ENCODE results near the gene TINAG. TPM values are rescaled to one million over a fixed set of nuclear protein-coding genes. Genes with fewer than 3 reads are reported as not detected.
"Not testable (repeated sequence)": the region's sequence is repeated elsewhere in the genome, so short reads cannot be mapped to it uniquely, and the experiment has no call there.

The TINAG gene
- total RNA-seq, 1 donor from 2014 or later: not detected

GRCh38 chr6:54327631-54328030 is 19.4 kb downstream of the TINAG start:
- H3K4me3 Mint-ChIP-seq: no peak overlapping the region
- H3K4me1 Mint-ChIP-seq (ENCODE audit: low read depth): no peaks in the 10 kb centered on the region
- H3K27ac Mint-ChIP-seq: no peak overlapping the region
- intact Hi-C loops (cut with micrococcal nuclease): no loop called here
- H3K36me3 Mint-ChIP-seq (ENCODE audit: low read depth): no peaks in the 10 kb centered on the region
- DNase-seq (ENCODE audit: low spot score): no peak
- no peaks in the 10 kb centered on the region for H3K27me3 Mint-ChIP-seq (ENCODE audit: insufficient read depth)
- peaks cover 8% of the 10 kb centered on the region for H3K9me3 Mint-ChIP-seq

DNA sequence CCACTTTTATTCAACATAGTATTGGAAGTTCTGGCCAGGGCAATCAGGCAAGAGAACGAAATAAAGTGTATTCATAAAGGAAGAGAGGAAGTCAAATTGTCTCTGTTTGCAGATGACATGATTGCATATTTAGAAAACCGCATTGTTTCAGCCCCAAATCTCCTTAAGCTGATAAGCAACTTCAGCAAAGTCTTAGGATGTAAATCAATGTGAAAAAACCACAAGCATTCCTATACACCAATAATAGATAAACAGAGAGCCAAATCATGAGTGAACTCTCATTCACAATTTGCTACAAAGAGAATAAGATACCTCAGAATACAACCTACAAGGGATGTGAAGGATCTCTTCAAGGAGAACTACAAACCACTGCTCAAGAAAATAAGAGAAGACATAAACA is 23.3 kb downstream of the TINAG start:
- H3K36me3 Mint-ChIP-seq (ENCODE audit: low read depth); H3K27ac Mint-ChIP-seq; intact Hi-C loops (cut with micrococcal nuclease); H3K4me1 Mint-ChIP-seq (ENCODE audit: low read depth); DNase-seq (ENCODE audit: low spot score); H3K4me3 Mint-ChIP-seq; H3K9me3 Mint-ChIP-seq; H3K27me3 Mint-ChIP-seq (ENCODE audit: insufficient read depth): not testable (repeated sequence)

DNA sequence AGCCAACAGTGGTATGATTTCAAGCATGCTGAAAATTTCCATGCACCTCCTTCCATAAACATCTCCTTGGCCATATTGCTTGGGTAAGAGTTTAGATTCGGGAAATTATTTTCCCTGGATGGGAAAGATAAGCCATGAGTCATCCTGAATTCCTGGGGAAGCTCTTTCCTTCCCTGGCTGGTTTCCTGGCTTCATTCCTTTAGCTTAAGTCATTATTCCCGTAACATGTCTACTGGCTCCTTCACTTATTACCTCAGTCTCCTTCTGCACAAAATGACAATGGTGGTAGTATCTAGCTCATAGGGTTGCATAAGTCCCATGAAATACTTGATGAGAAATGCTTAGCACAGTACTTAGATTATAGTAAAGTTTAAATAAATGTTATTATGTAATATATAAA is 27.6 kb downstream of the TINAG start:
- no peak for DNase-seq (ENCODE audit: low spot score)
- H3K4me3 Mint-ChIP-seq: no peak overlapping the region
- intact Hi-C loops (cut with micrococcal nuclease): no loop called here
- no peak overlapping the region for H3K27ac Mint-ChIP-seq
- H3K27me3 Mint-ChIP-seq (ENCODE audit: insufficient read depth): no peaks in the 10 kb centered on the region
- no peaks in the 10 kb centered on the region for H3K4me1 Mint-ChIP-seq (ENCODE audit: low read depth)
- H3K36me3 Mint-ChIP-seq (ENCODE audit: low read depth): no peaks in the 10 kb centered on the region
- H3K9me3 Mint-ChIP-seq: no peaks in the 10 kb centered on the region

GRCh38 chr6:54353975-54354374 is 45.7 kb downstream of the TINAG start:
- H3K27ac Mint-ChIP-seq: no peak overlapping the region
- intact Hi-C loops (cut with micrococcal nuclease): no loop called here
- no peaks in the 10 kb centered on the region for H3K4me1 Mint-ChIP-seq (ENCODE audit: low read depth)
- no peaks in the 10 kb centered on the region for H3K36me3 Mint-ChIP-seq (ENCODE audit: low read depth)
- no peaks in the 10 kb centered on the region for H3K9me3 Mint-ChIP-seq
- no peak for DNase-seq (ENCODE audit: low spot score)
- H3K27me3 Mint-ChIP-seq (ENCODE audit: insufficient read depth): no peaks in the 10 kb centered on the region
- no peak overlapping the region for H3K4me3 Mint-ChIP-seq

DNA sequence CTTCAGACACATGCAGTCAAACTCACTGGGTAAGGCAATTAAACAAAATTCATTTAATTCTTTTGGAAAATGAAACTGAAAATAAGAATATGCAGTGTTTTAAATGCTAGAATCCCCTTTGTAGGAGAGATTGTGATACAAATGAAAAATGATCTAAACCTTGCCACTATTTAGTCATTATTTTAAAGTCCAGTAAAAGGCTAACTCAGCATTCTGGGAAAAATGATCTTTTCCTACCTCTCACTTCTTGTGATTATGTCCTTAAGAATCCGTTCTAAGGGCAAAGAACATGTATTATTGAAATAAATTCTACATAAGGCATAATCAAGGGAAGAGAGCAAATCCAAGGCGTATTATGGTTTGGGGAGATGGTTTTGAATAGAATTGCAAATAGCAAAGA is 46.4 kb downstream of the TINAG start:
- Mint-ChIP-seq H3K27ac (no peak overlapping the region), H3K4me1 (ENCODE audit: low read depth) (no peaks in the 10 kb centered on the region), H3K27me3 (ENCODE audit: insufficient read depth) (no peaks in the 10 kb centered on the region), H3K36me3 (ENCODE audit: low read depth) (no peaks in the 10 kb centered on the region), H3K4me3 (no peak overlapping the region), H3K9me3 (no peaks in the 10 kb centered on the region)
- DNase-seq (ENCODE audit: low spot score): no peak
- intact Hi-C loops (cut with micrococcal nuclease): no loop called here

- no peaks in the 10 kb centered on the region for H3K4me1 Mint-ChIP-seq (ENCODE audit: low read depth)
Observed at GRCh38 chr6:54357141-54357540, 48.9 kb downstream of the TINAG start.

DNA sequence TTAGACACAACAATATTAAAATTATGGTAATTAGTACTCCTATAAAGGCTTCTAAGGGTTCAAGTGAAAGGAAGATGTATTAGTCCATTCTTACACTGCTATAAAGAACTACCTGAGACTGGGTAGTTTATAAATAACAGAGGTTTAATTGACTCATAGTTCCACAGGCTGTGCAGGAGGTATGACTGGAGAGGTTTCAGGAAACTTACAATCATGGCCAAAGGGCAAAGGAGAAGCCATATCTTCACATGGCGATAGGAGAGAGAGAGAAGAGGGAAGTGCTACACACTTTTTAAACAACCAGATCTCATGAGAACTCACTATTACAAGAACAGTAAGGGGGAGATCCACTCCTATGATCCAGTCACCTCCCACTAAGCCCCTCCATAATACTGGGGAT is 52.9 kb downstream of the TINAG start:
- H3K4me3 Mint-ChIP-seq: no peak overlapping the region
- no peaks in the 10 kb centered on the region for H3K36me3 Mint-ChIP-seq (ENCODE audit: low read depth)
- no peak overlapping the region for H3K27ac Mint-ChIP-seq
- no peaks in the 10 kb centered on the region for H3K4me1 Mint-ChIP-seq (ENCODE audit: low read depth)
- no peak for DNase-seq (ENCODE audit: low spot score)
- intact Hi-C loops (cut with micrococcal nuclease): no loop called here
- H3K27me3 Mint-ChIP-seq (ENCODE audit: insufficient read depth): no peaks in the 10 kb centered on the region
- no peaks in the 10 kb centered on the region for H3K9me3 Mint-ChIP-seq

More at GRCh38 chr6:54357141-54357540, 48.9 kb downstream of the TINAG start:
- DNase-seq (ENCODE audit: low spot score): no peak
- intact Hi-C loops (cut with micrococcal nuclease): no loop called here
- Mint-ChIP-seq H3K27ac (no peak overlapping the region), H3K36me3 (ENCODE audit: low read depth) (no peaks in the 10 kb centered on the region), H3K9me3 (no peaks in the 10 kb centered on the region), H3K27me3 (ENCODE audit: insufficient read depth) (no peaks in the 10 kb centered on the region), H3K4me3 (no peak overlapping the region)

GRCh38 chr6:54361734-54362133 is 53.5 kb downstream of the TINAG start:
- Mint-ChIP-seq H3K4me3 (no peak overlapping the region), H3K9me3 (no peaks in the 10 kb centered on the region), H3K27ac (no peak overlapping the region), H3K27me3 (ENCODE audit: insufficient read depth) (no peaks in the 10 kb centered on the region), H3K4me1 (ENCODE audit: low read depth) (no peaks in the 10 kb centered on the region), H3K36me3 (ENCODE audit: low read depth) (no peaks in the 10 kb centered on the region)
- DNase-seq (ENCODE audit: low spot score): no peak
- intact Hi-C loops (cut with micrococcal nuclease): no loop called here

GRCh38 chr6:54366667-54367327 is 58.6 kb downstream of the TINAG start:
- no peaks in the 10 kb centered on the region for H3K4me1 Mint-ChIP-seq (ENCODE audit: low read depth)
- H3K27me3 Mint-ChIP-seq (ENCODE audit: insufficient read depth): no peaks in the 10 kb centered on the region
- no peak overlapping the region for H3K4me3 Mint-ChIP-seq
- H3K9me3 Mint-ChIP-seq: no peaks in the 10 kb centered on the region
- H3K36me3 Mint-ChIP-seq (ENCODE audit: low read depth): no peaks in the 10 kb centered on the region
- H3K27ac Mint-ChIP-seq: no peak overlapping the region
- no peak for DNase-seq (ENCODE audit: low spot score)
- intact Hi-C loops (cut with micrococcal nuclease): no loop called here

- H3K27me3 Mint-ChIP-seq (ENCODE audit: insufficient read depth): no peaks in the 10 kb centered on the region
- DNase-seq (ENCODE audit: low spot score): no peak
- no peaks in the 10 kb centered on the region for H3K36me3 Mint-ChIP-seq (ENCODE audit: low read depth)
- H3K27ac Mint-ChIP-seq: no peak overlapping the region
- intact Hi-C loops (cut with micrococcal nuclease): no loop called here
- no peak overlapping the region for H3K4me3 Mint-ChIP-seq
- H3K4me1 Mint-ChIP-seq (ENCODE audit: low read depth): no peaks in the 10 kb centered on the region
- H3K9me3 Mint-ChIP-seq: no peaks in the 10 kb centered on the region
Observed at GRCh38 chr6:54377776-54378175, 69.5 kb downstream of the TINAG start.

DNA sequence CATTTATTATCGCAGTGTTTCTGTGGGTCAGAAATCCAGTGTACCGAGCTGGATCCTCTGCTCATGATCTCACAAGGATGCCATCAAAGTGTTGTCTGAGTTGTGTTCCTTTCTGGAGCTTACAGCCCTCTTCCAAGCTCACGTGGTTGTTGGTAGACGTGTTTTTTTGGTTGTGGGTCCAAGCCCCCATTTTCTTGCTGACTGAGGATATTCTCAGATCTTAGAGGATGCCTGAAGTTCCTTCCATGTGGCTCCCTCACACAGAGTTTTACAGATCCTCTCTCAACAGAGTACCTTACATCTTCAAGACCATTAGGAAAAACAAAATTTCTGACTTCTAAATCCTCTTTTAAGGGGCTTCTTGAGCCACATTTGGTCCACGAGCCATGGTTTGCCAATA is 78.1 kb downstream of the TINAG start:
- no peaks in the 10 kb centered on the region for H3K9me3 Mint-ChIP-seq
- H3K36me3 Mint-ChIP-seq (ENCODE audit: low read depth): no peaks in the 10 kb centered on the region
- H3K4me1 Mint-ChIP-seq (ENCODE audit: low read depth): no peaks in the 10 kb centered on the region
- H3K27ac Mint-ChIP-seq: no peak overlapping the region
- H3K27me3 Mint-ChIP-seq (ENCODE audit: insufficient read depth): no peaks in the 10 kb centered on the region
- DNase-seq (ENCODE audit: low spot score): no peak
- intact Hi-C loops (cut with micrococcal nuclease): no loop called here
- no peak overlapping the region for H3K4me3 Mint-ChIP-seq

DNA sequence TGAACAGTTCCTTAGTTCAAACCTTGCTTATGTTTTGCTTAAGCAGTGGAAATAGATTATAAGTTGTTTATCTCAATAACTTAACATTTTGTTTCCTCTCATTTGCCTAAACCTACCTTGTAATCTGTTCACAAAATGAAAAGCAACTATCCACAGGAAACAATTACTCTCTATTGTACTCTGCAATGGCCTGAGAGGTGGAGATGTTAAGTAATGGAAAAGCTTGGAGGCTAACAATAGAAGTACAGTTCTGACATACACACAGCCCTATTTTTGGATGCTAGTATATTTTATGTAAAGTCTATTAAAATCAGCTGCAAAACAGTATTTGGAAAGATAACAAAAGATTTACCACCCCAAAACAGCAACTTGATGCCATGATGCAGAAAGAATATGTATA is 82.1 kb downstream of the TINAG start:
- Mint-ChIP-seq H3K27ac (no peak overlapping the region), H3K4me3 (no peak overlapping the region), H3K36me3 (ENCODE audit: low read depth) (no peaks in the 10 kb centered on the region), H3K27me3 (ENCODE audit: insufficient read depth) (no peaks in the 10 kb centered on the region), H3K4me1 (ENCODE audit: low read depth) (no peaks in the 10 kb centered on the region), H3K9me3 (peaks cover 8% of the 10 kb centered on the region)
- intact Hi-C loops (cut with micrococcal nuclease): no loop called here
- DNase-seq (ENCODE audit: low spot score): no peak

GRCh38 chr6:54391577-54391976 is 83.3 kb downstream of the TINAG start:
- H3K4me1 Mint-ChIP-seq (ENCODE audit: low read depth): no peaks in the 10 kb centered on the region
- H3K4me3 Mint-ChIP-seq: no peak overlapping the region
- peaks cover 8% of the 10 kb centered on the region for H3K9me3 Mint-ChIP-seq
- H3K27ac Mint-ChIP-seq: no peak overlapping the region
- no peak for DNase-seq (ENCODE audit: low spot score)
- H3K36me3 Mint-ChIP-seq (ENCODE audit: low read depth): no peaks in the 10 kb centered on the region
- intact Hi-C loops (cut with micrococcal nuclease): no loop called here
- H3K27me3 Mint-ChIP-seq (ENCODE audit: insufficient read depth): no peaks in the 10 kb centered on the region

DNA sequence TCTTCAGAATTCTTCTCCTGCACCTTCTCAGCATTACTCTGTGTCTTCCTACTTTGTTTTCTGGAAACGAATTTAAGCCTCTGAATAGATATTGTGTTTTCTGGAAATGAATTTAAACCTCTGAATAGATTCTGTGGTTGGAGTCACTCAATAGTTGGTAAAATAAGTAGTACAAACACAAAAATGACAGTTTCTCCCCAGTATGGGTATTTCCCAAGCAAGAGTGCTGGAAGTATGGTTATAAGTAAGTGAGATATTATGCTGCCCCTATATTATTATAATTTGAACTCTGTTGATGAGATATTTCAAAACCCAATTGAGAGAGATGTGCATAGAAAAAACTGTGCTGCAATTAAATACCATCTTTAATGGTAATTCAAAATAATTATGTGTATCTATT is 94.9 kb downstream of the TINAG start:
- H3K9me3 Mint-ChIP-seq: peaks cover 6% of the 10 kb centered on the region
- no peak overlapping the region for H3K4me3 Mint-ChIP-seq
- no peak for DNase-seq (ENCODE audit: low spot score)
- no peaks in the 10 kb centered on the region for H3K27me3 Mint-ChIP-seq (ENCODE audit: insufficient read depth)
- intact Hi-C loops (cut with micrococcal nuclease): no loop called here
- no peak overlapping the region for H3K27ac Mint-ChIP-seq
- H3K4me1 Mint-ChIP-seq (ENCODE audit: low read depth): no peaks in the 10 kb centered on the region
- H3K36me3 Mint-ChIP-seq (ENCODE audit: low read depth): no peaks in the 10 kb centered on the region

All from activated T-helper 1 cell treated with anti-CD3 and anti-CD28 coated beads, Interleukin-12 subunit alpha, Interleukin-12 subunit beta, Interleukin-2, Interleukin-4 antibody, amounts not matched to agents 30 ng/mL and 10 ng/mL and 1 ng/mL, durations not matched to agents 14 hours and 24 hours and 36 hours (primary cell).